GM21619 (cell line): ENCODE results near the gene NBEAL2.
A peak's percentile ranks its signal among the peaks of the same experiment; 100 is the strongest.

Experiments used
- ATAC-seq: cut with Tn5 transposase; IDR thresholded peaks from one replicate; pipeline ENCODE4 v1.9.1; 2021; ENCODE audit not compliant: unreplicated experiment

Gene NBEAL2

DNA sequence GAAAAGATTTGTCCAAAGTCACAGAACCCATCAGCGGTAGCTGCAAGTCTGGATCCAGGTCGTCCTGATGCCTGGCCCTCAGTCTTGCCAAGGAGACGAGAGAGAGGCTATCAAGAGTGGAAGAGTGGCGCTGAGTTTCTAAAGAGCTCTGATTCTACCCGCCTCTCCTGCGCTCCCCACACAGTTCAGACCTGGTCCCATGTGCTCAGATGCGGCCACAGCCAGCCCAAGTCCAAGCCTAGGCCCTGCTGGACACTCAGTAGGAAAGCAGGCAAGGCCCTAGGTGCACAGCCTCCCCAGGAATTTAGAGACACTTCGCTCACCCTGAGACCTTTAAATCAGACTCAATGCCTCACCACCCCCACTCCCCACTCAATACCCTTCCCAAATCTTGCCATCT is 35.3 kb upstream of the NBEAL2 start:
- ATAC-seq, result no peak

DNA sequence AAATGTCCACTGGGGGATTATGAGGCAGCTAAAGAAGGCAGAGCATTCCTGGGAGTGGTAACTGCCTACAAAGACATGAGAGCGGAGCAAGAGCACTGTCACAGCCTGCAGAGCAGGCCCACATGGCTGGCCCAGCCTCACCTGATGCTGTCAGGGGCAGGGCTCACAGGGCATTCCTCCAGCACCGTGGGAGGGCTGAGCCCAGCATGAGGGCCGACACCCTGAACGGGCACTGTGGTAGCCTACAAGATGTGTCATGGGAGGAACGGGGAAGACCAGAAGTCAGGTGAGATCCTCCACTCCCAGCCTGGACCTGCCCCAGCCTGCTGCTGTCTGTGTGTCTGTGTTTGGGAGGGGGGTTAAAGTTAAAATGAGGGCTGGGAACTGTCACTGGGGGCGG is 33.0 kb upstream of the NBEAL2 start:
- ATAC-seq, result no peak

- ATAC-seq, result no peak
These were observed 32.5 kb upstream of the NBEAL2 start for GRCh38 chr3:46946856-46947545.

- no peak for ATAC-seq
These were observed 31.9 kb upstream of the NBEAL2 start for GRCh38 chr3:46947546-46947901.

GRCh38 chr3:46947981-46948791 is 31.3 kb upstream of the NBEAL2 start:
- ATAC-seq, result no peak

DNA sequence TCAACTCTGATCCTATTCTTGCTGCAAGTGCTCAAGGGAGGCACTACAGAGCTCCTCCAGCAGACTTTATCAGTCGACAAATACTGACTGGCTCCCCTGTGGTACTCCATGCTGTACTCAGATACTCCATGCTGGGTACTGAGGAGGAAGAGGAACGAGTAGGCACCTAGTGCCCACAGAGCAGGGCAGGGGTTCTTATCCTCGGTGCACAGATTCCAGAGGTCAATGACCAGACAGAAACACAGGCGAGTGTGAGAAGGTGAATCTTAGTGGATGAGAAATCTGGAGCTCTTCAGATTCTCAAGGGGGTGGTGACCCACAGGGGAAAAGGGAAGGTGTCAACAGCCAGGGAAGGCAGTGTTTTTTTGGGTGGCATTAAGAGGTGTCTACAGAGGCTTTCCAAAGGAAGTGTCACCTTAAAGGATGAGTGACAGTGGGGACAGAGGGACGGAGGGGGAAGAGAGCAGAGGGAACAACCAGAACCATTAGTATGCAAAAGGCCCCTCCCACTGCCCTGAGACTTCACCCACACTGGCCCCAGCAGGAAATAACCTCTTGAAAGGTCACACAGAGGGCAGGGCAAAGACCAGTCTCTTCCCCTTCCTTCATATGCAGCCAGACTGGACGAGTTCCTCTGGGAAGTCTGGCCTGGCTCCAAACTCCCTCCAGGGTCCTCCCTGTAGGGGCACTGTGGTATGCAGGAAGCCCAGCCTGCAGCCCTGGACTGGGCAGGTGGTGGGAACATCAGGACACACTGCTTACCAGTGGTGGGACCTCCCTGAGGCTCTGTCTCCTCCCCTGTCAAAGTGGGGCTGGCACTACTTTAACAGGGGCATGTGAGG is 30.4 kb upstream of the NBEAL2 start:
- ATAC-seq, result peak; percentile 39

- ATAC-seq, result no peak
These were observed 29.3 kb upstream of the NBEAL2 start for GRCh38 chr3:46950177-46950576.

- no peak for ATAC-seq
These were observed 28.7 kb upstream of the NBEAL2 start for GRCh38 chr3:46950650-46951241.

DNA sequence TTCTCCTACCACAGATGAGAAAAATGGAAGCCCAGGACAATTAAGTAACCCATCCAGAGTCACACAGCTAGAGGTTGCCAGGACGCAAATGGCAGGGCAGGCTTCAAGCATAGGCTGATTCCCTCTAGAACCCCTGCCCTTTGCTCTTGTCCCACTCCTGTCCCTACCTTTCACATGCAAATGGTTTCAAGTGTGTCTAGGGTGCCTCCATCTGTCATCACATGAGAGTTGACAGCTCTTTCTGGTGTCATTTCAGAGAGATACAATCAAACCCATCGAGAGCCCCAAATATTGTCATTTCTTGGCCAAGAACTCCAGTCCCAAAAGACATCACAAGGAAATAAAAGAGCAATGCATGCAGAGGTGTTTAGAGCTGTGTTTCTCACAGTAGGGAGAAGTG is 26.7 kb upstream of the NBEAL2 start:
- no peak for ATAC-seq

DNA sequence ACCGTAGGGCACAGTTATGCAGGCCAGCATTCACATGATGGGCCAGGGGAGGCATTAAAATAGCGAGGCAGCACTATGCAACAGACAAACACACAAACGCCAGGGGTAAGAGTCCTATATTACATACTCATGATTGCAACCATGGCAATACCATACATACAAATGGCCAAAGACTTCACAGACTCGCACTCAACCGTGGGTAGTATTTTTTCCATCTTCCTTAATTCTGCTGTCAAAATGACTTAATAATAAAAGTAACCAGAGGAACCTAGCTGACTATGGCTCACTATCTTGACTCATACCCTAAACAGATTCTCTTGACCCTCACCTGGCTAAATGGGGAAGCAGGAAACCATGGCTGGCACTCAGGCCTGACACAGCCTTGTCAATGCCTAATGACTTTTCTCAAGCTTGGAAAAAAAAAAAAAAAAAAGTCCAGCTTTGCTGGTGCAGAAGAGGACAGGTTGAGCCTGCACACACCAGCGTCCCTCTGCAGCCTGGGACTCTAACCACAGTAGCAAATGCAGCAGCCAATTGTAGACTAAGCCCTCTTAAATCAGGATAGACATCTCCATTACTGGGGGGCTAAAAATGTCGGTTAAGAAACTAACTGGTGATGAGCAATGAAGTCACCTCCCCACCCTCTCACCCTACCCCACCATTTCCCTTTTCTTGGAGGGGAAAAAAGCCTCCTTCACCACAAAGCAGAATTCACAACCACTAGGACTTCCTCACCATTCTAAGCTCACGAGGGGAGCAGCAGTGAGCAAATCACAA is 26.0 kb upstream of the NBEAL2 start:
- ATAC-seq, result no peak

- ATAC-seq, result no peak
These were observed 25.3 kb upstream of the NBEAL2 start for GRCh38 chr3:46954178-46954577.

- no peak for ATAC-seq
These were observed 24.3 kb upstream of the NBEAL2 start for GRCh38 chr3:46955157-46955556.

GRCh38 chr3:46955801-46956259 is 23.6 kb upstream of the NBEAL2 start:
- ATAC-seq, result no peak

- no peak for ATAC-seq
These were observed 22.2 kb upstream of the NBEAL2 start for GRCh38 chr3:46957092-46957820.

GRCh38 chr3:46958467-46959160 is 20.9 kb upstream of the NBEAL2 start:
- ATAC-seq, result no peak

DNA sequence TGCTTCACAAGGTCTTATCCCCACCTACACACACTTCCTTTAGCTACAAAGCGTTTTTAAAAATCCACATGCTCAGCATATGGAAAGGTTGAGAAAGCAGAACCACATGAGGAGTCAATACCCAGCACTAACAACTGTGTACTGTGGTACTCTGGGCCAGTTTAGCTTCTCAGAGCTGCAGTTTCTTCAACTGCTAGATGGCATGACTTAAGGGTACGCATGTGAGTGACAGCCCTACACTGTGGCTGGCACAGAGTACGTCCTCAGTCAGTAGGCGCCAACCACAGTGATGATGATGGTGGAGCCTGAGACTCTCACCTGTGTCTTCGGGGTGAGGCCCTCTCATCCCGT is 20.3 kb upstream of the NBEAL2 start:
- ATAC-seq, result no peak

GRCh38 chr3:46960081-46960701 is 19.3 kb upstream of the NBEAL2 start:
- no peak for ATAC-seq

DNA sequence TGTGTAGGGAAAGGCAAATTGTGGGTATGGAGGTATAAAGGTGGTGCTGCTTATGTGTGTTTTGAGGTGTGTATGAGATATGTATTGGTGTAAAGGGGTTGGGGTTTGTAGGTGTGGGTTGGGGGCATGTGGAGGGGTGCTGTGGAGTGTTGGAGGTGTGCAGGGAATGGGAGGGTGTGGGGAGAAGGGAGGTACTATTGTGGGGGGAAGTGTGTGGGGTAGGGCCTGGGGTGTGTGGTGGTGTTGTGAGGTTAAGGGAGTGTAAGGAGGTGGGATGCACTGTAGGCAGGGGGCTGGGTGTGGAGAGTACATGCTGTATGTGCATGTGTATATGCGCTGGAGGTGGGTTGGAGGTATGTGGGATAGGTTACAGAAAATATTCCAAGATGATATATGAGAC is 18.6 kb upstream of the NBEAL2 start:
- ATAC-seq, result no peak

DNA sequence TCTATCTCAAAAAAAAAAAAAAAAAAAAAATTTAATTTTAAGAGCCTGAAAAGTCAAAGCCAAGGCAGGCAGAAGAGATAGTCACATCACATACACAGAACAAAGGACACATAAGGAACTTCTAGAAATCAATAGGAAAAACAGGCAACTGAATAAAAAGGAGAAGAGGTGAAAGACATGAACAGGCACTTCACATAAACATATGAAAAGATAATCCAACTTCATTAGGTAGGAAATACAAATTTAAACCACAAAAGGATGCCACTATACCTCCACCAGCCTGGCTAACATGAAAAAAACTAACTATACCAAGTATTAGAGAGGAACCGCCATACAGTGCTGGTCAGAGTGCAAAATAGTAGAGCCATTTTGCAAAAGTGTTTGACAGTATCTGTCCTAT is 17.0 kb upstream of the NBEAL2 start:
- ATAC-seq, result no peak
